Measurements from ENCODE around the gene MAD1L1. TPM values are rescaled to one million over a fixed set of nuclear protein-coding genes. Genes with fewer than 3 reads are reported as not detected.

Gene MAD1L1
- total RNA-seq, 1 donor from 2014 or later = 48.4 TPM

- no peaks in the 10 kb centered on the region for H3K36me3 ChIP-seq
- no peaks in the 10 kb centered on the region for H3K27me3 ChIP-seq
- no peak for TF ChIP-seq CTCF (IDR thresholded peaks at IDR 0.05)
- DNase-seq (no peak), ATAC-seq (no peak)
- intact Hi-C loops (cut with DNase I) = no loop called here
- no peaks in the 10 kb centered on the region for H3K9me3 ChIP-seq
- no peak overlapping the region for H3K27ac ChIP-seq
- H3K4me3 ChIP-seq = no peak overlapping the region
- no peaks in the 10 kb centered on the region for H3K4me1 ChIP-seq
These were observed 359.7 kb downstream of the MAD1L1 start for GRCh38 chr7:1873070-1873405.

GRCh38 chr7:1872191-1873069, 360.3 kb downstream of the MAD1L1 start:
- H3K36me3 ChIP-seq = no peaks in the 10 kb centered on the region
- ATAC-seq (no peak), DNase-seq (no peak)
- intact Hi-C loops (cut with DNase I) = no loop called here
- H3K9me3 ChIP-seq = no peaks in the 10 kb centered on the region
- no peak overlapping the region for H3K4me3 ChIP-seq
- no peak for TF ChIP-seq CTCF (IDR thresholded peaks at IDR 0.05)
- H3K4me1 ChIP-seq = no peaks in the 10 kb centered on the region
- H3K27me3 ChIP-seq = no peaks in the 10 kb centered on the region
- H3K27ac ChIP-seq = no peak overlapping the region

- intact Hi-C loops (cut with DNase I) = no loop called here
These were observed 363.2 kb downstream of the MAD1L1 start for GRCh38 chr7:1869452-1870130.

GRCh38 chr7:1868516-1869165, 364.1 kb downstream of the MAD1L1 start:
- TF ChIP-seq CTCF (IDR thresholded peaks at IDR 0.05) = no peak
- ATAC-seq = no peak
- intact Hi-C loops (cut with DNase I) = no loop called here

More at GRCh38 chr7:1869452-1870130, 363.2 kb downstream of the MAD1L1 start:
- DNase-seq = no peak
- no peak for ATAC-seq
- Histone ChIP-seq H3K36me3 (no peaks in the 10 kb centered on the region), H3K27me3 (no peaks in the 10 kb centered on the region), H3K4me3 (no peak overlapping the region), H3K27ac (no peak overlapping the region), H3K9me3 (no peaks in the 10 kb centered on the region), H3K4me1 (no peaks in the 10 kb centered on the region)
- TF ChIP-seq CTCF (IDR thresholded peaks at IDR 0.05) = no peak

GRCh38 chr7:1867370-1868260, 365.1 kb downstream of the MAD1L1 start:
- no peak for TF ChIP-seq CTCF (IDR thresholded peaks at IDR 0.05)
- DNase-seq (no peak), ATAC-seq (no peak)
- Histone ChIP-seq H3K27me3 (no peaks in the 10 kb centered on the region), H3K4me1 (no peaks in the 10 kb centered on the region), H3K27ac (no peak overlapping the region), H3K9me3 (no peaks in the 10 kb centered on the region), H3K36me3 (no peaks in the 10 kb centered on the region), H3K4me3 (no peak overlapping the region)
- intact Hi-C loops (cut with DNase I) = no loop called here

More at GRCh38 chr7:1868516-1869165, 364.1 kb downstream of the MAD1L1 start:
- H3K27me3 ChIP-seq = no peaks in the 10 kb centered on the region
- no peaks in the 10 kb centered on the region for H3K36me3 ChIP-seq
- no peak for DNase-seq
- no peaks in the 10 kb centered on the region for H3K4me1 ChIP-seq
- H3K9me3 ChIP-seq = no peaks in the 10 kb centered on the region
- H3K27ac ChIP-seq = no peak overlapping the region
- no peak overlapping the region for H3K4me3 ChIP-seq

Measured in upper lobe of right lung (tissue), 1 donor.